ENCODE data around the gene NR2C2. TPM values are rescaled to one million over a fixed set of nuclear protein-coding genes. Genes with fewer than 3 reads are reported as not detected.

NR2C2 gene
- total RNA-seq, 2 donors from 2014 or later: 75.9 to 79.1 TPM

GRCh38 chr3:15071699-15072098 is 124.3 kb downstream of the NR2C2 start:
- H3K4me3 Mint-ChIP-seq: no peak overlapping the region
- H3K36me3 Mint-ChIP-seq (ENCODE audit: insufficient read depth in 2 of 2): peaks cover 4 to 14% of the 10 kb centered on the region in 2 donors
- H3K27me3 Mint-ChIP-seq (ENCODE audit: low read depth): no peaks in the 10 kb centered on the region

GRCh38 chr3:15074500-15074899 is 127.1 kb downstream of the NR2C2 start:
- no peak overlapping the region for H3K27ac Mint-ChIP-seq
- H3K27me3 Mint-ChIP-seq (ENCODE audit: low read depth): no peaks in the 10 kb centered on the region
- H3K36me3 Mint-ChIP-seq (ENCODE audit: insufficient read depth in 2 of 2): peaks cover 5 to 21% of the 10 kb centered on the region in 2 donors

More at GRCh38 chr3:15071699-15072098, 124.3 kb downstream of the NR2C2 start:
- Mint-ChIP-seq H3K27ac (peak overlapping the region; percentile 44), H3K4me1 (ENCODE audit: low read depth) (peaks cover 11% of the 10 kb centered on the region), H3K9me3 (no peaks in the 10 kb centered on the region)
- DNase-seq: no peak
- ATAC-seq (replicated peaks in 1 of 2): no peak

GRCh38 chr3:15079091-15079490 is 131.7 kb downstream of the NR2C2 start:
- Mint-ChIP-seq H3K9me3 (no peaks in the 10 kb centered on the region), H3K27me3 (ENCODE audit: low read depth) (no peaks in the 10 kb centered on the region), H3K27ac (no peak overlapping the region), H3K36me3 (ENCODE audit: insufficient read depth in 2 of 2) (peaks cover 7 to 29% of the 10 kb centered on the region in 2 donors), H3K4me3 (no peak overlapping the region), H3K4me1 (ENCODE audit: low read depth) (no peaks in the 10 kb centered on the region)
- no peak for DNase-seq
- no peak for ATAC-seq (replicated peaks in 1 of 2)

More at GRCh38 chr3:15074500-15074899, 127.1 kb downstream of the NR2C2 start:
- H3K4me3 Mint-ChIP-seq: no peak overlapping the region
- H3K9me3 Mint-ChIP-seq: no peaks in the 10 kb centered on the region
- ATAC-seq (replicated peaks in 1 of 2) (no peak), DNase-seq (no peak)
- H3K4me1 Mint-ChIP-seq (ENCODE audit: low read depth): peaks cover 11% of the 10 kb centered on the region

- ATAC-seq (replicated peaks in 1 of 2) (peak in 1 of 2 donors; percentile 29), DNase-seq (no peak)
Observed at GRCh38 chr3:15081960-15082664, 134.7 kb downstream of the NR2C2 start.

GRCh38 chr3:15083252-15083651 is 135.9 kb downstream of the NR2C2 start:
- ATAC-seq (replicated peaks in 1 of 2) (no peak), DNase-seq (no peak)
- Mint-ChIP-seq H3K27me3 (ENCODE audit: low read depth) (no peaks in the 10 kb centered on the region), H3K36me3 (ENCODE audit: insufficient read depth in 2 of 2) (peaks cover 12 to 20% of the 10 kb centered on the region in 2 donors), H3K4me1 (ENCODE audit: low read depth) (no peaks in the 10 kb centered on the region), H3K9me3 (no peaks in the 10 kb centered on the region), H3K27ac (no peak overlapping the region), H3K4me3 (no peak overlapping the region)

More at GRCh38 chr3:15081960-15082664, 134.7 kb downstream of the NR2C2 start:
- H3K27ac Mint-ChIP-seq: no peak overlapping the region
- H3K4me1 Mint-ChIP-seq (ENCODE audit: low read depth): no peaks in the 10 kb centered on the region
- H3K9me3 Mint-ChIP-seq: no peaks in the 10 kb centered on the region
- no peak overlapping the region for H3K4me3 Mint-ChIP-seq
- no peaks in the 10 kb centered on the region for H3K27me3 Mint-ChIP-seq (ENCODE audit: low read depth)
- H3K36me3 Mint-ChIP-seq (ENCODE audit: insufficient read depth in 2 of 2): peaks cover 12 to 20% of the 10 kb centered on the region in 2 donors

GRCh38 chr3:15086263-15086662 is 138.9 kb downstream of the NR2C2 start:
- ATAC-seq (replicated peaks in 1 of 2) (no peak), DNase-seq (no peak)
- H3K36me3 Mint-ChIP-seq (ENCODE audit: insufficient read depth in 2 of 2): peaks cover 7 to 12% of the 10 kb centered on the region in 2 donors
- no peaks in the 10 kb centered on the region for H3K4me1 Mint-ChIP-seq (ENCODE audit: low read depth)
- H3K27ac Mint-ChIP-seq: no peak overlapping the region
- H3K4me3 Mint-ChIP-seq: no peak overlapping the region
- no peaks in the 10 kb centered on the region for H3K27me3 Mint-ChIP-seq (ENCODE audit: low read depth)
- H3K9me3 Mint-ChIP-seq: no peaks in the 10 kb centered on the region

- DNase-seq (no peak), ATAC-seq (replicated peaks in 1 of 2) (no peak)
- Mint-ChIP-seq H3K4me3 (no peak overlapping the region), H3K9me3 (no peaks in the 10 kb centered on the region), H3K36me3 (ENCODE audit: insufficient read depth in 2 of 2) (peaks cover 9 to 10% of the 10 kb centered on the region in 2 donors), H3K27ac (no peak overlapping the region), H3K27me3 (ENCODE audit: low read depth) (no peaks in the 10 kb centered on the region), H3K4me1 (ENCODE audit: low read depth) (no peaks in the 10 kb centered on the region)
Observed at GRCh38 chr3:15086699-15087098, 139.3 kb downstream of the NR2C2 start.

- no peaks in the 10 kb centered on the region for H3K4me1 Mint-ChIP-seq (ENCODE audit: low read depth)
- no peak for ATAC-seq (replicated peaks in 1 of 2)
- no peaks in the 10 kb centered on the region for H3K9me3 Mint-ChIP-seq
- no peak overlapping the region for H3K27ac Mint-ChIP-seq
- H3K27me3 Mint-ChIP-seq (ENCODE audit: low read depth): no peaks in the 10 kb centered on the region
- H3K4me3 Mint-ChIP-seq: no peak overlapping the region
- DNase-seq: no peak
- H3K36me3 Mint-ChIP-seq (ENCODE audit: insufficient read depth in 2 of 2): peaks cover 6 to 7% of the 10 kb centered on the region in 2 donors
Observed at GRCh38 chr3:15089201-15089600, 141.8 kb downstream of the NR2C2 start.

GRCh38 chr3:15091575-15091974 is 144.2 kb downstream of the NR2C2 start:
- no peak for ATAC-seq (replicated peaks in 1 of 2)
- H3K36me3 Mint-ChIP-seq (ENCODE audit: insufficient read depth in 2 of 2): peaks cover 1 to 7% of the 10 kb centered on the region in 2 donors
- DNase-seq: no peak
- no peaks in the 10 kb centered on the region for H3K9me3 Mint-ChIP-seq
- no peak overlapping the region for H3K4me3 Mint-ChIP-seq
- H3K27ac Mint-ChIP-seq: no peak overlapping the region
- H3K27me3 Mint-ChIP-seq (ENCODE audit: low read depth): no peaks in the 10 kb centered on the region
- no peaks in the 10 kb centered on the region for H3K4me1 Mint-ChIP-seq (ENCODE audit: low read depth)

- no peaks in the 10 kb centered on the region for H3K9me3 Mint-ChIP-seq
- no peak for ATAC-seq (replicated peaks in 1 of 2)
- peaks cover 3% of the 10 kb centered on the region for H3K4me1 Mint-ChIP-seq (ENCODE audit: low read depth)
- no peak overlapping the region for H3K4me3 Mint-ChIP-seq
- no peaks in the 10 kb centered on the region for H3K27me3 Mint-ChIP-seq (ENCODE audit: low read depth)
- H3K36me3 Mint-ChIP-seq (ENCODE audit: insufficient read depth in 2 of 2): peaks cover 1 to 7% of the 10 kb centered on the region in 2 donors
- H3K27ac Mint-ChIP-seq: no peak overlapping the region
- no peak for DNase-seq
Observed at GRCh38 chr3:15092686-15093085, 145.3 kb downstream of the NR2C2 start.

- Mint-ChIP-seq H3K4me1 (ENCODE audit: low read depth) (peaks cover 15% of the 10 kb centered on the region), H3K27ac (no peak overlapping the region), H3K27me3 (ENCODE audit: low read depth) (no peaks in the 10 kb centered on the region), H3K9me3 (no peaks in the 10 kb centered on the region), H3K36me3 (ENCODE audit: insufficient read depth in 2 of 2) (peaks cover 6 to 12% of the 10 kb centered on the region in 2 donors), H3K4me3 (no peak overlapping the region)
- ATAC-seq (replicated peaks in 1 of 2): no peak
- DNase-seq: no peak
Observed at GRCh38 chr3:15094187-15094875, 146.9 kb downstream of the NR2C2 start.

- Mint-ChIP-seq H3K4me1 (ENCODE audit: low read depth) (peaks cover 20% of the 10 kb centered on the region), H3K27ac (no peak overlapping the region), H3K4me3 (no peak overlapping the region), H3K9me3 (no peaks in the 10 kb centered on the region), H3K27me3 (ENCODE audit: low read depth) (no peaks in the 10 kb centered on the region), H3K36me3 (ENCODE audit: insufficient read depth in 2 of 2) (peaks cover 6 to 8% of the 10 kb centered on the region in 2 donors)
- DNase-seq (no peak), ATAC-seq (replicated peaks in 1 of 2) (no peak)
Observed at GRCh38 chr3:15096046-15096445, 148.7 kb downstream of the NR2C2 start.

GRCh38 chr3:15097891-15098290 is 150.5 kb downstream of the NR2C2 start:
- peaks cover 5 to 8% of the 10 kb centered on the region in 2 donors for H3K36me3 Mint-ChIP-seq (ENCODE audit: insufficient read depth in 2 of 2)
- H3K4me1 Mint-ChIP-seq (ENCODE audit: low read depth): peaks cover 23% of the 10 kb centered on the region
- DNase-seq (peak; percentile 31 to 54), ATAC-seq (replicated peaks in 1 of 2) (peak in 1 of 2 donors; percentile 3)
- H3K9me3 Mint-ChIP-seq: no peaks in the 10 kb centered on the region
- H3K4me3 Mint-ChIP-seq: peak overlapping the region; percentile 87 to 88
- peak overlapping the region; percentile 88 for H3K27ac Mint-ChIP-seq
- H3K27me3 Mint-ChIP-seq (ENCODE audit: low read depth): peaks cover 9% of the 10 kb centered on the region

All from activated T-cell treated with anti-CD3 and anti-CD28 coated beads, Interleukin-2, amount 50 U/mL, for 72 hours (primary cell).